PFSK-1 (cell line): ENCODE measurements around the gene DDX10.

Source experiments
- FOXP2 ChIP-seq: optimal IDR thresholded peaks from 2 replicates; pipeline ENCODE3; 2011; ENCODE audit warnings: borderline replicate concordance, control low read depth, inconsistent platforms; ENCODE audit not compliant: insufficient read depth; ENCODE audit errors: extremely low read length, extremely low read depth
- POLR2AphosphoS5 ChIP-seq: IDR thresholded peaks from 2 replicates; pipeline ENCODE4 v1.6.1; 2012; ENCODE audit warnings: low read depth, mild to moderate bottlenecking, control low read depth, low read length, moderate library complexity
- SIN3A ChIP-seq: IDR thresholded peaks from 2 replicates; pipeline ENCODE4 v1.6.1; 2012; ENCODE audit warnings: mild to moderate bottlenecking, low read length, moderate library complexity, borderline replicate concordance; ENCODE audit not compliant: insufficient read depth
- TAF1 ChIP-seq: IDR thresholded peaks from 2 replicates; pipeline ENCODE4 v1.6.1; 2012; ENCODE audit warnings: low read length, control low read depth, borderline replicate concordance; ENCODE audit not compliant: insufficient read depth
- TF ChIP-seq, protein P1 (sequence below), 2 experiments: IDR thresholded peaks; 2 replicates each; pipeline versions ENCODE4 v1.6.1 to v1.8.0; 2011 to 2012; ENCODE audit warnings: low read depth in 2 of 2, low read length in 2 of 2, control low read depth in 1 of 2, inconsistent platforms in 1 of 2, mild to moderate bottlenecking in 1 of 2, moderate library complexity in 1 of 2; ENCODE audit not compliant: insufficient read depth in 1 of 2

DDX10 gene

GRCh38 chr11:108757630-108758029 is 92.8 kb downstream of the DDX10 start:
- TF ChIP-seq POLR2AphosphoS5 = no peak
- no peak for TF ChIP-seq SIN3A
- TF ChIP-seq FOXP2 = no peak
- no peak for TF ChIP-seq TAF1
- TF ChIP-seq, protein P1, sequence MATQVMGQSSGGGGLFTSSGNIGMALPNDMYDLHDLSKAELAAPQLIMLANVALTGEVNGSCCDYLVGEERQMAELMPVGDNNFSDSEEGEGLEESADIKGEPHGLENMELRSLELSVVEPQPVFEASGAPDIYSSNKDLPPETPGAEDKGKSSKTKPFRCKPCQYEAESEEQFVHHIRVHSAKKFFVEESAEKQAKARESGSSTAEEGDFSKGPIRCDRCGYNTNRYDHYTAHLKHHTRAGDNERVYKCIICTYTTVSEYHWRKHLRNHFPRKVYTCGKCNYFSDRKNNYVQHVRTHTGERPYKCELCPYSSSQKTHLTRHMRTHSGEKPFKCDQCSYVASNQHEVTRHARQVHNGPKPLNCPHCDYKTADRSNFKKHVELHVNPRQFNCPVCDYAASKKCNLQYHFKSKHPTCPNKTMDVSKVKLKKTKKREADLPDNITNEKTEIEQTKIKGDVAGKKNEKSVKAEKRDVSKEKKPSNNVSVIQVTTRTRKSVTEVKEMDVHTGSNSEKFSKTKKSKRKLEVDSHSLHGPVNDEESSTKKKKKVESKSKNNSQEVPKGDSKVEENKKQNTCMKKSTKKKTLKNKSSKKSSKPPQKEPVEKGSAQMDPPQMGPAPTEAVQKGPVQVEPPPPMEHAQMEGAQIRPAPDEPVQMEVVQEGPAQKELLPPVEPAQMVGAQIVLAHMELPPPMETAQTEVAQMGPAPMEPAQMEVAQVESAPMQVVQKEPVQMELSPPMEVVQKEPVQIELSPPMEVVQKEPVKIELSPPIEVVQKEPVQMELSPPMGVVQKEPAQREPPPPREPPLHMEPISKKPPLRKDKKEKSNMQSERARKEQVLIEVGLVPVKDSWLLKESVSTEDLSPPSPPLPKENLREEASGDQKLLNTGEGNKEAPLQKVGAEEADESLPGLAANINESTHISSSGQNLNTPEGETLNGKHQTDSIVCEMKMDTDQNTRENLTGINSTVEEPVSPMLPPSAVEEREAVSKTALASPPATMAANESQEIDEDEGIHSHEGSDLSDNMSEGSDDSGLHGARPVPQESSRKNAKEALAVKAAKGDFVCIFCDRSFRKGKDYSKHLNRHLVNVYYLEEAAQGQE (IDR thresholded peaks at IDR 0.05; ENCODE audit: insufficient read depth in 1 of 2, low read depth in 2 of 2, low read length in 2 of 2) = no peak

- no peak for TF ChIP-seq FOXP2
- TF ChIP-seq SIN3A = no peak
- TF ChIP-seq TAF1 = no peak
- TF ChIP-seq POLR2AphosphoS5 = no peak
- TF ChIP-seq, protein P1 (IDR thresholded peaks at IDR 0.05; ENCODE audit: insufficient read depth in 1 of 2, low read depth in 2 of 2, low read length in 2 of 2) = no peak
Observed at GRCh38 chr11:108758458-108758857, 93.6 kb downstream of the DDX10 start.

DNA sequence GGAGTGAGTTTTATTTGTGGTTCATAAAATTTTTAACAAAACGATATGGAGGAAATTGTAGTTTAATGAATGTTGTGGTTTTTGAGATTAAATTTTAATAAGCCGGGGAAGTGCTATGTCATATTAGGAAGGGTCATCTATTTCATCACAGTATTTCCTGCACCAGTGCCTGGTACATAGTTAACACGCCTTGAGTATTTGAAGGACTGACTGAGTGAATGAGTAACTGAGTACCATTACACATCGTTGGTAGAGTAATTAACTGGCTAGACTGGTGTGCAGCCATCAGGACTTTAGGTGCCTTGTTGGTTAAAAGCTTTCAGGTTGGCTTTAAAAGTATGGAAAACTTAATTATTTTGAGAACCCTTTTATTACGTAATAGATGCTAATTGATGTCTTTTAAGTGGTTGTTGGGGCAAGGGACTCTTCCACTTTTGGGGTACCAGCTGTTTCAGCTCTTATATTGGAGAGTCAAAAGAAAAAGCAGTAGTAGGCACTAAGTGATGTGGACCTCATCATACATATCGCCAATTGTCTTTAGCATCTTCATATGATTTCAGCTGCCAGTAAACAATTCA is 101.8 kb downstream of the DDX10 start:
- TF ChIP-seq FOXP2 = no peak
- TF ChIP-seq, protein P1 (IDR thresholded peaks at IDR 0.05; ENCODE audit: insufficient read depth in 1 of 2, low read depth in 2 of 2, low read length in 2 of 2) = no peak

- TF ChIP-seq POLR2AphosphoS5 (no peak), SIN3A (no peak), TAF1 (no peak), FOXP2 (no peak)
- TF ChIP-seq, protein P1 (IDR thresholded peaks at IDR 0.05; ENCODE audit: insufficient read depth in 1 of 2, low read depth in 2 of 2, low read length in 2 of 2) = no peak
Observed at GRCh38 chr11:108768370-108768769, 103.5 kb downstream of the DDX10 start.

DNA sequence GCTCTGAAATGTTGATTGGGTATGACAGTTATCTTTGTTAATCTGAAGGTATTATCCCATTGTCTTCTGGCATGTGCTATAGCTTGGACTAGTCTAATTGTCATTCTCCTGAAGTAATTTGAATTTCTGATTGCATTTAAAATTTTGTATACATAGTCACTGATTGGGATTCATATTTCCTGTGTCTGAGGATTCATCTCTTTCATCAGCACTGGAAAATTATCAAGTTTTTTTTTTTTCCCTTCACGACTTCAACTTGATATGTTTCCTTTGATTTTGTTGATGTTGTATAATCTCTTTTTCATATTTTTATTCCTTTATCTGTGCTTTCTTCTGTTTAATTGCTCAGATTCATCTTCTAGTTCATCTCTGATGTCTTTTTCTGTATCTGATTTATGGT is 104.1 kb downstream of the DDX10 start:
- no peak for TF ChIP-seq TAF1
- TF ChIP-seq SIN3A = no peak
- TF ChIP-seq, protein P1 (IDR thresholded peaks at IDR 0.05; ENCODE audit: insufficient read depth in 1 of 2, low read depth in 2 of 2, low read length in 2 of 2) = no peak
- TF ChIP-seq FOXP2 = no peak
- no peak for TF ChIP-seq POLR2AphosphoS5
